GM19099 (cell line): ENCODE results near the gene PAX5.

ENCODE experiments used
- POLR2A ChIP-seq: IDR thresholded peaks from 3 replicates; pipeline ENCODE4 v1.6.1; 2011; ENCODE audit warnings: low read depth; ENCODE audit not compliant: insufficient read length; ENCODE audit errors: extremely low read depth

The PAX5 gene

DNA sequence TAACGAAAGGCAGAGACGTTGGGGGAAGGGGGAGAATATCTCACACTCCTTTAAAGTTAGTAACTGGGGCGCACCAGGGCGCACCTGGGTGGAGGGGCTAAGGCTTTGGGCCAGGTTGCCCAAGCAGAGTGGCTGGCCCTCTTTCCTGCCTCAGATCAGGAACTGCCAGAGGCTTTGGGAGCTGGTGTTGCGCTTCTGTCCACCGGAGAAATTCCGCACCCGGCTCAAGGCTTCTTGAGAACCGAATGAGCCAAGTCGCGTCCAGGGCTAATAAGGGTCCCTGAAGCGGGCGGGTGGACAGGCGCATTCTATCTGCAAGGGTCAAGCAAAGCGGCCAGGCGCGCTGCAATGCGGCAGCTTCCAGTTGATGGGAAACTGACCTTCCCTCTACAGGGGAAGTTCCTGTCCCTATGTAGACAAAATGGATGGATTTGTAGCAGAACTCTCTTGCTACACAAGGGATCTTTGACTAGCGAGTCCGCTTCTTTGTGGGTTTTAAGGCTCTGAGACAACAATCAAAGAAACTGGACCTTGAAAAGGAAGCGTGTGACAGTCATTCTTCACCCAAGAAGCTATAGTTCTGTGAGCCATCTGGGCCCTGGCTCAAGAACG, 5.5 kb downstream of the PAX5 start:
- TF ChIP-seq POLR2A = peak; percentile 30

DNA sequence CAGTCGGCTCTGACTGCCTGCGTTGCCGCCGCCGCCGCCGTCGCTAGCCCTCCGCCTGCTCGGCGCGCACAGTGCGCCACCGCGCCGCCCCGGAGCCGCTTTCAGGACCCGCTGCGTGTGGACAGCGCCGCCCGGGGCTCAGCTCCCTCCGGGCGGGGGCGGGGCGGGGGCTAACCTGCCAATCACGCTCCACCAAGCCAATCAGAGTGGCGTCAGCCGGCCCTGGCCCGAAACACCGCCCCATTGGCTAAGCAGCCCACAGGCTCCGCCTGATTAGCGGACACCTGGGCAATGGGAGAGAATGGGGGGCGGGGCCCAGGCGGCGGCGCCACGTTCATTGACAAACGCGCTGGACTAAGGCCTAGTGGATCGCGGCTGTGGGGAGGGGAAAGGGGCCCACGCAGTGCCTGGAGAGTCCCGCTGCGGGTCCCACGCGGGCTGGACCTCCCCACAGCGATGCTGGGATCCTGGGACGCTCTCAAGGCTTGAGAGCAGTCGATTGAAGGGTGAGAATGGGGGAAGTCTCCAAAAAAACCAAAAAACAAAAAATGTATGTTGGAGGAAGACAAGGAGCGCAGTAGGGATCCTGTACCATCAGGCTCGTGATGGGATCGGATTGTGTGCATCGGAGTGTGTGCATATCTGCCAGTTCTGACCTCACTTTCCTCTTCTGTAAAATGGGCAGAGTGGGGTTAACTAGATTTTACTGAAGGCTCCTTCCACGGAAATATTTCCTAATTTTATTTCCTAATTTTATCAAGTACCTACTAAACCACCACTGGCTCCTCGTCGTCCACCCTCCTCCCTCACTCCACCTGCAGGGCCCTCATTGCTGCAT, 6.3 kb downstream of the PAX5 start:
- TF ChIP-seq POLR2A = peak; percentile 63

DNA sequence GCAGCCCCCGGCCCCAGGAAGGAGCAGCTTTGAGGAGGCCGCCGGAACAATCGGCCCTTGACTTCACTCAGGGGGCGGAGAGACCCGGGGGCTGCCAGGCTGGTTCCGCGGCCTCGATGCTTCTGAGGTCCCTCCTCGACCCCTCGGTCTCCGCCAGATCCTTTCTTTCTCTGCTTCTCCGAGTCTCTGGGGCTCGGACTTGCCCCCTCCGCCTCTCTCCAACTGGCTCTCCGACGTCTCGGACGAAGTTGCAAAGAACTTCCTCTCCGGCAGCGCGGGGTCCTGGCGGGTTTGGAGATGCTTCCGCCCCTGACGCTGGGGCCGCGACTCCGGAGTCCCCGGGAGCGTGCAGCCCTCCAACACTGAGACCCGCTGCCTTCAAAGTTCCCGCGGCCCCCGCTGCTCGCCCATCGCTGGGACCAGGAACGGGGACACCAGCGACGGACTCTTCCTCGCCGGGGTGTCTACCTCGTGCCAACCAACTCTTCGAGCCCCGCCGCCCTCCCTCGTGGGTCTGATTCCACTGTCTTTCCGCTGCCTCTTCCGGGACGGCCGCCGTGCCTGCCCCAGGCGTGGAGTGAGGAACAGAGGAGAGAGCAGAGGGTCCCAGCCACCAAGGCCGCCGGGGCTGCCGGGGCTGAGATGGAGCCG, 7.0 kb downstream of the PAX5 start:
- no peak for TF ChIP-seq POLR2A

GRCh38 chr9:37026113-37026930, 7.7 kb downstream of the PAX5 start:
- TF ChIP-seq POLR2A = no peak

GRCh38 chr9:37025823-37026112, 8.3 kb downstream of the PAX5 start:
- TF ChIP-seq POLR2A = peak; percentile 2

- peak; percentile 50 for TF ChIP-seq POLR2A
Observed at GRCh38 chr9:37025071-37025822, 8.8 kb downstream of the PAX5 start.

DNA sequence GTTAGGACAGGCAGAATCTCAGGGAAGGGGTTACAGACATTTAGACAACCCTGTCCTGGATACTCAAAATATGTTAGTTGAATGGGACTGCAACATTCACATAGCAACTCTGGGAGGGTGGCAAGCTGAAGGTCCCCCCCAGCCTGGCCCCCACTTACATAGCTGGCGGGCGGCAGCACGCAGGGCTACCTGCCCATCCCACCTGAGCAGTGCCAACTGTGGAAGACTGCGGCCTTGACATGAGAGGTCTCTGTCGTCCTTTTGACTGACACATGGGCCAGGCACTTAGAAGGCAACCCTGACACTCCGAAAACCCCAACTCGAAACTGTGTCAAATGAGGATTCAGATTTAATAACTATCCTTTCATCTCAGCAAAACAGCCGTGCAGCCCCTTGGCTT, 16.5 kb downstream of the PAX5 start:
- no peak for TF ChIP-seq POLR2A

GRCh38 chr9:37011530-37011929, 22.5 kb downstream of the PAX5 start:
- TF ChIP-seq POLR2A = no peak

DNA sequence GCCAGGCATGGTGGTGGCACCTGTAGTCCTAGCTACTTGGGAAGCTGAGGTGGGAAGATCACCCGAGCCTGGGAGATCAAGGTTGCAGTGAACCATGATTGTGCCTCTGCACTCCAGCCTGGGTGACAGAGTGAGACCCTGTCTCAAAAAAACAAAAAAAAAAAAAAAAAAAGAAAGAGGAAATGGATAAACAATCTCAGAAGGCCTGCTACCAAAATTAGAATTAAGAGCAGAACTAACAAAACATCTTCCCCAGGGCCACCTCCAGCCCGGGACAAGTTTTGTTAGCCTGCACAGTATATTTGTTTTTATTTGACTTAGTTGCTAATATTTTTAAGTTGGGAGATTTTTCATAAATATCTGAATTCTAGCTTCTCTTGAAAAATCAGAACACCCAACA, 23.1 kb downstream of the PAX5 start:
- no peak for TF ChIP-seq POLR2A

DNA sequence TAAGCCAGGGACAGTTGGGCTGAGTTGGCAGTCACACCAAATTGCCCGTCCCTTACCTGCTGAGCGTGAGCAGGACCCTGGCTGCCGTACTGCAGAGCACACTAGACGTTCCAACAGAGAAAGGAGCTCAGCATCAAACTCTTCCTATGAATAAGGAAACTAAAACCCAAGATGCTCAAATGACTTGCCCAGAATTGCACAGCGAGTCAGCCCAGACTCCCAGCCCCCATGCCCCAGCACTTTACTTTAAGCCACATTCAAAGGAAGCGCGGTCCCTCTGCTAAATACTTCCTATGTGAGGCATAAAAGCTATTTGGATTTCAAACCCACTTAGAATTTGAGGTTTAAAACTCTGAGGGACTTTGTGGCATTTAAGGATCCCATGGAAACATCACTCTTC, 23.9 kb downstream of the PAX5 start:
- peak; percentile 44 for TF ChIP-seq POLR2A

DNA sequence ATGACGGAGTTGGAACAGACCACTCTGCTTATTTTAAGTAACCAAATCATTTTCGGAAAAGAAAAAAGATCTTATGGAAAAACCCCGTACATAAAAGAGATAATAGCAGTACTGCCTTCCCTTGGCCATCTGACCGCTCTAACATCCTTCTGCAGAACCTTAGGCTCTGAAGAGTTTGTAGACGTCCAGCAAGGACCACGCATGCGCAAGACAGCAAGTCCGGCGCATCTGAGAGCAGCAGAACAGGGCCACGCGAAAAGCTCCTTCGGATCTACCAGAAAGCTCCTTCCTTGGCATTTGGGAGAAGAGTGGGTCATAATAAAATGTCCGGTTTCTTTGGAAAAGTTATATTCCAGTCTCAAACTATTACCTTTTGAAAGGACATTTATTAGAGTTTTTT, 26.8 kb downstream of the PAX5 start:
- no peak for TF ChIP-seq POLR2A

GRCh38 chr9:37005517-37006140, 28.4 kb downstream of the PAX5 start:
- peak; percentile 34 for TF ChIP-seq POLR2A

- peak; percentile 53 for TF ChIP-seq POLR2A
Observed at GRCh38 chr9:37004424-37004935, 29.6 kb downstream of the PAX5 start.

GRCh38 chr9:37002413-37003217, 31.5 kb downstream of the PAX5 start:
- peak; percentile 27 for TF ChIP-seq POLR2A

- no peak for TF ChIP-seq POLR2A
Observed at GRCh38 chr9:37002036-37002412, 32.0 kb downstream of the PAX5 start.
